Uterus (tissue), 4 donors: Measurements from ENCODE around the gene OR2A5. TPM values are rescaled to one million over a fixed set of nuclear protein-coding genes. Genes with fewer than 3 reads are reported as not detected.

Source experiments
- DNase-seq, 2 donors: peaks; one replicate each; pipeline ENCODE4 v3.0.0-alpha.2; 2019 to 2020
- H3K27ac ChIP-seq, 2 donors: fragments of 200-600 bp; sonication (generic); 1 replicate in 1 of 2; 2 replicates in 1 of 2; pipeline ENCODE4 v1.5.1; 2016 to 2018
- H3K27me3 ChIP-seq, 2 donors: fragments of 200-600 bp; sonication (generic); one replicate each; pipeline ENCODE4 v1.5.1; 2018 to 2019; ENCODE audit warnings: control low read depth in 1 of 2
- H3K36me3 ChIP-seq, 2 donors: fragments of 200-600 bp; sonication (generic); one replicate each; pipeline ENCODE4 v1.5.1; 2019; ENCODE audit warnings: control low read depth in 1 of 2
- H3K4me1 ChIP-seq, 2 donors: fragments of 200-600 bp; sonication (generic); one replicate each; pipeline ENCODE4 v1.5.1; 2018 to 2019; ENCODE audit warnings: control low read depth in 1 of 2
- H3K4me3 ChIP-seq, 2 donors: fragments of 200-600 bp; sonication (generic); 1 replicate in 1 of 2; 2 replicates in 1 of 2; pipeline ENCODE4 v1.5.1; 2018 to 2019; ENCODE audit warnings: mild to moderate bottlenecking in 1 of 2
- H3K9me3 ChIP-seq, 2 donors: fragments of 200-600 bp; sonication (generic); one replicate each; pipeline ENCODE4 v1.5.1; 2019; ENCODE audit warnings: control low read depth in 1 of 2
- POLR2A ChIP-seq, 2 donors: fragments of 450-650 bp; IDR thresholded peaks; one replicate each; pipeline ENCODE4 v1.6.1; 2016; ENCODE audit warnings: antibody characterized with exemption in 2 of 2, mild to moderate bottlenecking in 1 of 2, moderate library complexity in 1 of 2
- intact Hi-C: fragments of 100-400 bp; cut with DNase I; formaldehyde crosslinking; loops from one replicate; pipeline ENCODE4 v1.15.1; 2023; ENCODE audit warnings: low total_unique reads
- total RNA-seq, 4 donors: library from RNA; depleted of rRNA in 3 of 4; stranded (reverse); fragments of >200 nt in 3 of 4; gene quantifications; one replicate each; pipeline versions ENCODE4 v1.1.0 to v1.2.4, GENCODE V29; 2014 to 2023
- TF ChIP-seq, protein P1 (sequence below), 4 experiments: fragments of 200-600 bp in 2 of 4; fragments of 450-650 bp in 2 of 4; sonication (generic) in 2 of 4; IDR thresholded peaks; one replicate each; pipeline ENCODE4 v1.5.1; 2016 to 2019; ENCODE audit warnings: antibody characterized with exemption in 4 of 4, mild to moderate bottlenecking in 2 of 4, moderate library complexity in 1 of 4
- donor health status: DM: yes; HTN: yes; CAD: no.

The OR2A5 gene
- total RNA-seq, 4 donors from 2014 or later = not detected

GRCh38 chr7:144026203-144026883, 22.4 kb upstream of the OR2A5 start:
- no peaks in the 10 kb centered on the region for H3K27me3 ChIP-seq
- H3K36me3 ChIP-seq = no peaks in the 10 kb centered on the region
- no peak overlapping the region for H3K27ac ChIP-seq
- no peaks in the 10 kb centered on the region for H3K4me1 ChIP-seq
- H3K4me3 ChIP-seq = no peak overlapping the region
- intact Hi-C loops = no loop called here
- TF ChIP-seq, protein P1, sequence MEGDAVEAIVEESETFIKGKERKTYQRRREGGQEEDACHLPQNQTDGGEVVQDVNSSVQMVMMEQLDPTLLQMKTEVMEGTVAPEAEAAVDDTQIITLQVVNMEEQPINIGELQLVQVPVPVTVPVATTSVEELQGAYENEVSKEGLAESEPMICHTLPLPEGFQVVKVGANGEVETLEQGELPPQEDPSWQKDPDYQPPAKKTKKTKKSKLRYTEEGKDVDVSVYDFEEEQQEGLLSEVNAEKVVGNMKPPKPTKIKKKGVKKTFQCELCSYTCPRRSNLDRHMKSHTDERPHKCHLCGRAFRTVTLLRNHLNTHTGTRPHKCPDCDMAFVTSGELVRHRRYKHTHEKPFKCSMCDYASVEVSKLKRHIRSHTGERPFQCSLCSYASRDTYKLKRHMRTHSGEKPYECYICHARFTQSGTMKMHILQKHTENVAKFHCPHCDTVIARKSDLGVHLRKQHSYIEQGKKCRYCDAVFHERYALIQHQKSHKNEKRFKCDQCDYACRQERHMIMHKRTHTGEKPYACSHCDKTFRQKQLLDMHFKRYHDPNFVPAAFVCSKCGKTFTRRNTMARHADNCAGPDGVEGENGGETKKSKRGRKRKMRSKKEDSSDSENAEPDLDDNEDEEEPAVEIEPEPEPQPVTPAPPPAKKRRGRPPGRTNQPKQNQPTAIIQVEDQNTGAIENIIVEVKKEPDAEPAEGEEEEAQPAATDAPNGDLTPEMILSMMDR (IDR thresholded peaks at IDR 0.05) = no peak
- TF ChIP-seq POLR2A (IDR thresholded peaks at IDR 0.05) = no peak
- no peaks in the 10 kb centered on the region for H3K9me3 ChIP-seq
- no peak for DNase-seq

DNA sequence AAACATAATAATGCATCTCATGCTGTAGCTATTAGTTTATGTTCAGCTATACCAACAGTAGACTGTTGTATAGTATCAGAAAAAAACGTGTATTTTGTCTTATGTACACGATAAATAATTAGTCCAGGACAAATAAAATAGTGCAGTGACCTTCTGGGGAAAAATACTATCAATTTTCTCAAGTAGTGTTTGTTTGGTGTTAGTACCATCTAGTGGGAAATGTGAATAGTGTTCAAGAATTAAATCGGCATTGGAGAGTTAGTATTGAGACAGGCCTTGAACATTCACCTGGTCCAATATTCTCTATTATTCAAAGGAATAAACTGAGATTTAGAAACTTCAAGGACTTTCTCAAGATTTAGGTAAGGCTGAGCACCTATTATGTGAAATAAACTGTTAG, 21.7 kb upstream of the OR2A5 start:
- no peak overlapping the region for H3K4me3 ChIP-seq
- H3K27me3 ChIP-seq = no peaks in the 10 kb centered on the region
- no peak overlapping the region for H3K27ac ChIP-seq
- H3K9me3 ChIP-seq = no peaks in the 10 kb centered on the region
- intact Hi-C loops = no loop called here
- H3K4me1 ChIP-seq = no peaks in the 10 kb centered on the region
- DNase-seq = no peak
- no peak for TF ChIP-seq POLR2A (IDR thresholded peaks at IDR 0.05)
- TF ChIP-seq, protein P1 (IDR thresholded peaks at IDR 0.05) = peak; percentile 38 to 68 (median 53)
- no peaks in the 10 kb centered on the region for H3K36me3 ChIP-seq

GRCh38 chr7:144027974-144028373, 20.8 kb upstream of the OR2A5 start:
- Histone ChIP-seq H3K27ac (no peak overlapping the region), H3K9me3 (no peaks in the 10 kb centered on the region), H3K27me3 (no peaks in the 10 kb centered on the region), H3K4me3 (no peak overlapping the region), H3K36me3 (no peaks in the 10 kb centered on the region), H3K4me1 (no peaks in the 10 kb centered on the region)
- intact Hi-C loops = no loop called here
- TF ChIP-seq, protein P1 (IDR thresholded peaks at IDR 0.05) = no peak
- no peak for TF ChIP-seq POLR2A (IDR thresholded peaks at IDR 0.05)
- DNase-seq = no peak

DNA sequence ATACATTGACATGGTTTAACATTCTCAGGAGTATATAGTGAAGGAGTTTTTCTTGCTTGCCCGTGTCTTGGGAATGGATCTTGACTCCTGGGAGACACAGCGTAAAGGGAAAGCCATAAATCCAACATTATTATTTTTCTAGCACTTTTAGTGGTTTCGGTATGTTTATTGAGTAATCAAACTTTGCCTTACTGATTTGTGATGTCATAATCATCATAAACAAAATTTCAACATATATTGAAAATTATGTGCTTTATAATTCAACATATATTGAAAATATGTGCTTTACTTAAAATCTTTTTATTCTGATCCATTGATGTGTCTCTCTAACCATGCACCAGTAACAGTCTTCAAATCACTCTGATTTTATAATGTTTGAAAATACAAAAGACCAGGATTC, 20.2 kb upstream of the OR2A5 start:
- H3K4me1 ChIP-seq = no peaks in the 10 kb centered on the region
- TF ChIP-seq, protein P1 (IDR thresholded peaks at IDR 0.05) = no peak
- TF ChIP-seq POLR2A (IDR thresholded peaks at IDR 0.05) = no peak

DNA sequence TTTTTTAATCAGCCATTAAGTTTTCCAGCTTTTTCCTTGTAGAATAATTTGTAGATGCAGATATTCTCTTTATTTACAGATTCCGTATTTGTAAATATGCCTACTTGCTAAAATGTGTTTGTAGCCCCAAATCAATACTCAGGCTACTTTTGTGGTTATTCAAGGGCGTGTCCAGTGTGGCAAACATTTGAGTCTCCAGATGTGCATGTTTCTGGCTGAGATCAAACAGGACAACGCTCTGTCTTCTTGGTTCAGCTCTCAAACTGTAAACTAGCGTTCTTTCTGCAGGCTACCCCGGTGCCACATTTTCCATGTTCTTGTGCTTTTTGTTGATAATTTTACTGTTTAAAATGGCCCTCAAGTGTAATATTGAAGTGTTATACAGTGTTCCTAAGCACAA, 16.2 kb upstream of the OR2A5 start:
- no peaks in the 10 kb centered on the region for H3K9me3 ChIP-seq
- H3K27ac ChIP-seq = no peak overlapping the region
- H3K4me1 ChIP-seq = no peaks in the 10 kb centered on the region
- H3K27me3 ChIP-seq = no peaks in the 10 kb centered on the region
- H3K4me3 ChIP-seq = no peak overlapping the region
- TF ChIP-seq POLR2A (IDR thresholded peaks at IDR 0.05) = no peak
- TF ChIP-seq, protein P1 (IDR thresholded peaks at IDR 0.05) = no peak
- intact Hi-C loops = no loop called here
- no peak for DNase-seq
- H3K36me3 ChIP-seq = no peaks in the 10 kb centered on the region

More for the DNA sequence above, 20.2 kb upstream of the OR2A5 start:
- Histone ChIP-seq H3K27ac (no peak overlapping the region), H3K36me3 (no peaks in the 10 kb centered on the region), H3K9me3 (no peaks in the 10 kb centered on the region), H3K27me3 (no peaks in the 10 kb centered on the region), H3K4me3 (no peak overlapping the region)
- intact Hi-C loops = no loop called here
- DNase-seq = no peak
